A673 (cell line): ENCODE results near the gene ADGRE2.

Source experiments
- CTCF ChIP-seq: fragments of 300-800, 200-600 bp; sonication (generic); conservative IDR thresholded peaks from 2 replicates; pipeline ENCODE4 v1.5.1; 2017; ENCODE audit warnings: low read depth, mild to moderate bottlenecking, antibody characterized with exemption, low read length, moderate library complexity, mixed read lengths
- EZH2 ChIP-seq: fragments of 200-600 bp; sonication (generic); IDR thresholded peaks from 2 replicates; pipeline ENCODE4 v1.6.1; 2017; ENCODE audit warnings: borderline replicate concordance, low read depth, mild to moderate bottlenecking, mixed read lengths, antibody characterized with exemption, low read length; ENCODE audit not compliant: poor library complexity, severe bottlenecking

- TF ChIP-seq CTCF, result no peak
- TF ChIP-seq EZH2, result no peak
Observed at GRCh38 chr19:14772467-14772866, 5.9 kb downstream of the ADGRE2 start.
